ENCODE results near the gene PDK3.

PDK3 gene

DNA sequence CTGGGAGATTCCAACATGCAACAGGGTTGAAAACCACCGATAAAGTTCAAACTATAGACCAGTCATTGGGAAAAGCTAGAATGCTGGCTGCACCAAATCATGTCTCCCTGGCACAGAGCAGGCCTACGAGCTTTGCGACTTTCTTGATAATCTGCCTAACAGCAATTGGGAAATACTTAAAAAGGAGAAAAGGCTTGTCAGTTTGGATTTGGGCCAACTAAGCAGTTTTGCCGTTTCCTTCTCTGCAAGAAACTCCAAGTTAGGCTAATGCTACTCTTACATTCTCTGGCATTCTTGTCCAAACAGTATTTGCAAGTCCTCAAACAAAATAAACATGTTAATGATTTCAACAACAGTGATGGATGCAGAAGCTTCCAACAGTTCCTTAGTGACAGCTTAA is 87.9 kb downstream of the PDK3 start:
- DNase-seq (ENCODE audit: low spot score): no peak

- DNase-seq (ENCODE audit: low spot score): no peak
Measured at GRCh38 chrX:24561121-24561520, 96.0 kb downstream of the PDK3 start.

- DNase-seq (ENCODE audit: low spot score): peak; percentile 78
Measured at GRCh38 chrX:24563291-24564010, 98.4 kb downstream of the PDK3 start.

DNA sequence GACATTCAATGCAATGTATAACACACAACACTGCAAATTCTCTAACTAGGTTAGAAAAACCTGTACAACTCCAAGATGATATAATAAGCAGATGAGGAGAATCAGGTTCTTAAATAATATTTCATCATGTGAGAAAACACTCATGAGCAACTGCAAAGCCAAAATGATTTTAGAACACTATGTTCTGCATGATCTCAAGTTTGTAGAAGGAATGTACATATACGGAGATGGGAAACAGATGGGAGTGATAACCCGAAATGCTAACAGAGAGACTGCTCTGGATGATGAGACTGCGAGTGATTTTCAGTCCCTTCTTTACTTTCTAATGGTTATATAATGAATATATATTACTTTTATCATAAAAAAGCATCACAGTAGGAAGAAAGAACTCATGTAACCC is 101.2 kb downstream of the PDK3 start:
- DNase-seq (ENCODE audit: low spot score): no peak

DNA sequence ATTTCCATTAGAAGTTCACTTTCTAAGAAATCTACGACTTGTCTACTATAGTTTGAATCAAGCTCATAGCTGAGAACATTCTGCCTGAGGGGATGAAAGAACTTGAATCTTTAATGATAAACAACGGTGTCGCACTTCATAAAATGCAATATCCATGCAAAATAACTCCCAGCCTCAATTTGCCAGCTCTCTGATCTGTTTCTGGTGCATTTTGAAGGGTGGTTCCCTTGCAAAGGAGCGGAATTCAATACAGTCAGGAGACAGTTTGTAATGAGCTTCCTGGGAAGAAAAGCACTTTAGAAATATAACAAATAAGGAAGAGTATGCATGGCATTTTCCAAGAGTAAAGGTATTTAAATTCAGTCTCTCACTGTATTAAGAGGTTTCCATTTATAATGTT is 102.1 kb downstream of the PDK3 start:
- no peak for DNase-seq (ENCODE audit: low spot score)

DNA sequence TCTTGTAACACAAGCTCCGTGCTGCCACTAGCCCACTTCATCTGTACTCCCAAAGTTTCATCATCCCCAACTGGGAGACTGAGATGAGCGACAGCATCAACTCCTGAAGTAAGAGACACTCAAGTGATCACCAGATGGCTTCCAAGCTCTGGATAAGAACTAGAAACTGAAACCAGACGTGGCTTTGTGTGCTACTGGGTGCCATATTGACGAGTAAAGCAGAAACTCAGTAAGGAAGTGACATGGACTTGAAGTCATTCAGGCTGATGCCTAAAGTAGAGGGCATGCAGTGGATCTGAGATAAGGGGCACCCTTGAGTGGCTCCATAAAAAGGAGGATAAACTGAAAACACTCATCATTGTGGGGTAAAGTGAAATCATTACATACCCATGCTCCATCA is 109.7 kb downstream of the PDK3 start:
- no peak for DNase-seq (ENCODE audit: low spot score)

DNA sequence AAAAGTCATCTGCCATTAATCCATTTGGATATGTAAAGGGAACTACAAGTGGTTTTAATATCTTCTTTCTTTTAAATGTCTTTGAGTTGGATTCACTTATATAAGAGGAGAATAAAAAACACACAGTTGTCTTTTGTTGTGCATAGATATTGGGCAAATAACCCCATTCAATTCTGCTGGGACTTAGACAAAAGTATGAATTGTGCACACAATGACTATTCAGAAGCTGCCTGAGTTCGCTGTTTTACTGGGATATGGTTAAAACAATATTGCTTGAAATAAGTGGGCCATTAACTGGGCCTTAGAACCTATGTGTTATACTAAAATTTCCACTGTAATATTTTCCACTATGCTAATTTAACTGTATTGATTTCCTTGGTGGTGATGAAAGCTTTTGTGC is 110.4 kb downstream of the PDK3 start:
- DNase-seq (ENCODE audit: low spot score): no peak

- no peak for DNase-seq (ENCODE audit: low spot score)
Measured at GRCh38 chrX:24577091-24577490, 112.0 kb downstream of the PDK3 start.
